BJ (cell line): ENCODE results near the gene OMD. TPM values are rescaled to one million over a fixed set of nuclear protein-coding genes. Genes with fewer than 3 reads are reported as not detected.

ENCODE experiments used
- CTCF ChIA-PET: fragments of 350-600 bp; formaldehyde crosslinking; extraction: SDS; loops from one replicate; lab custom pipeline; 2021; ENCODE audit warnings: antibody characterized with exemption, inconsistent platforms; lab: Yijun Ruan, JAX
- POLR2A ChIA-PET: fragments of 300-600 bp; sonication (Branson Sonifier 250); formaldehyde crosslinking; extraction: SDS; loops from one replicate; lab custom pipeline; 2021; ENCODE audit warnings: antibody characterized with exemption; lab: Charles Lee
- DNase-seq: peaks from one replicate; pipeline ENCODE4 v3.0.0-alpha.2; 2011; ENCODE audit warnings: low read depth
- H3K27me3 ChIP-seq: 2 replicates; pipeline ENCODE4 v1.6.0; 2011; ENCODE audit warnings: low read length; ENCODE audit not compliant: control insufficient read depth, insufficient read depth
- H3K36me3 ChIP-seq: 2 replicates; pipeline ENCODE4 v1.5.1; 2011; ENCODE audit warnings: low read length; ENCODE audit not compliant: control insufficient read depth, insufficient read depth
- H3K4me3 ChIP-seq: 2 replicates; pipeline ENCODE4 v1.5.1; 2011; ENCODE audit warnings: low read depth, mild to moderate bottlenecking, control low read depth, low read length
- polyA plus RNA-seq: library from polyadenylated mRNA; depleted of rRNA; stranded (reverse); fragments of >200 nt; gene quantifications from 2 replicates; pipeline ENCODE4 v1.2.3, GENCODE V29; 2011
- TF ChIP-seq, protein P1 (sequence below): IDR thresholded peaks from 2 replicates; pipeline ENCODE4 v1.5.1; 2011; ENCODE audit warnings: low read depth, mild to moderate bottlenecking, control low read depth, inconsistent platforms, low read length, moderate library complexity; ENCODE audit not compliant: insufficient read depth

Gene OMD
- polyA plus RNA-seq, 1 experiment = 0.10 TPM

GRCh38 chr9:92406477-92406876, 17.8 kb downstream of the OMD start:
- Histone ChIP-seq H3K36me3 (no peaks in the 10 kb centered on the region), H3K4me3 (no peak overlapping the region), H3K27me3 (no peaks in the 10 kb centered on the region)
- ChIA-PET POLR2A (no interaction called here), CTCF (no interaction called here)
- DNase-seq = no peak
- TF ChIP-seq, protein P1, sequence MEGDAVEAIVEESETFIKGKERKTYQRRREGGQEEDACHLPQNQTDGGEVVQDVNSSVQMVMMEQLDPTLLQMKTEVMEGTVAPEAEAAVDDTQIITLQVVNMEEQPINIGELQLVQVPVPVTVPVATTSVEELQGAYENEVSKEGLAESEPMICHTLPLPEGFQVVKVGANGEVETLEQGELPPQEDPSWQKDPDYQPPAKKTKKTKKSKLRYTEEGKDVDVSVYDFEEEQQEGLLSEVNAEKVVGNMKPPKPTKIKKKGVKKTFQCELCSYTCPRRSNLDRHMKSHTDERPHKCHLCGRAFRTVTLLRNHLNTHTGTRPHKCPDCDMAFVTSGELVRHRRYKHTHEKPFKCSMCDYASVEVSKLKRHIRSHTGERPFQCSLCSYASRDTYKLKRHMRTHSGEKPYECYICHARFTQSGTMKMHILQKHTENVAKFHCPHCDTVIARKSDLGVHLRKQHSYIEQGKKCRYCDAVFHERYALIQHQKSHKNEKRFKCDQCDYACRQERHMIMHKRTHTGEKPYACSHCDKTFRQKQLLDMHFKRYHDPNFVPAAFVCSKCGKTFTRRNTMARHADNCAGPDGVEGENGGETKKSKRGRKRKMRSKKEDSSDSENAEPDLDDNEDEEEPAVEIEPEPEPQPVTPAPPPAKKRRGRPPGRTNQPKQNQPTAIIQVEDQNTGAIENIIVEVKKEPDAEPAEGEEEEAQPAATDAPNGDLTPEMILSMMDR = no peak

- Histone ChIP-seq H3K4me3 (no peak overlapping the region), H3K27me3 (no peaks in the 10 kb centered on the region), H3K36me3 (no peaks in the 10 kb centered on the region)
- TF ChIP-seq, protein P1 = no peak
- ChIA-PET POLR2A (no interaction called here), CTCF (no interaction called here)
- DNase-seq = no peak
These were observed 18.5 kb downstream of the OMD start for GRCh38 chr9:92405818-92406217.

GRCh38 chr9:92404042-92404836, 20.0 kb downstream of the OMD start, which contains the start of gene OGN:
OGN (minus strand) TSS chr9:92404578; CDS start chr9:92403407, 1,171 bp downstream.
- ChIA-PET CTCF (interaction anchor here (0.6 to 1.2 kb wide), 3 partner anchors 15 to 35 kb away, joined by 3 to 4 read pairs (median 3); no protein-coding TSS in a partner anchor), POLR2A (no interaction called here)
- Histone ChIP-seq H3K36me3 (no peaks in the 10 kb centered on the region), H3K4me3 (no peak within 1 kb of the TSS), H3K27me3 (no peaks in the 10 kb centered on the region)
- no peak for DNase-seq
- TF ChIP-seq, protein P1 = no peak

- Histone ChIP-seq H3K27me3 (no peaks in the 10 kb centered on the region), H3K4me3 (no peak overlapping the region), H3K36me3 (no peaks in the 10 kb centered on the region)
- ChIA-PET POLR2A (no interaction called here), CTCF (interaction anchor here (1.5 kb wide), 1 partner anchor 17 kb away, joined by 3 read pairs; no protein-coding TSS in a partner anchor)
- DNase-seq = no peak
- TF ChIP-seq, protein P1 = no peak
These were observed 21.2 kb downstream of the OMD start for GRCh38 chr9:92402826-92403745.

GRCh38 chr9:92402360-92402759, 21.9 kb downstream of the OMD start:
- TF ChIP-seq, protein P1 = no peak
- CTCF ChIA-PET = interaction anchor here (1.5 kb wide), 1 partner anchor 18 kb away, joined by 3 read pairs; no protein-coding TSS in a partner anchor
- POLR2A ChIA-PET = no interaction called here
- no peak for DNase-seq
- Histone ChIP-seq H3K36me3 (no peaks in the 10 kb centered on the region), H3K4me3 (no peak overlapping the region), H3K27me3 (no peaks in the 10 kb centered on the region)
